HG03097 (cell line): ENCODE results near the gene PRLHR.

Experiments
- ATAC-seq: cut with Tn5 transposase; IDR thresholded peaks from one replicate; pipeline ENCODE4 v1.9.1; 2021; ENCODE audit not compliant: unreplicated experiment, low FRiP score

The PRLHR gene

DNA sequence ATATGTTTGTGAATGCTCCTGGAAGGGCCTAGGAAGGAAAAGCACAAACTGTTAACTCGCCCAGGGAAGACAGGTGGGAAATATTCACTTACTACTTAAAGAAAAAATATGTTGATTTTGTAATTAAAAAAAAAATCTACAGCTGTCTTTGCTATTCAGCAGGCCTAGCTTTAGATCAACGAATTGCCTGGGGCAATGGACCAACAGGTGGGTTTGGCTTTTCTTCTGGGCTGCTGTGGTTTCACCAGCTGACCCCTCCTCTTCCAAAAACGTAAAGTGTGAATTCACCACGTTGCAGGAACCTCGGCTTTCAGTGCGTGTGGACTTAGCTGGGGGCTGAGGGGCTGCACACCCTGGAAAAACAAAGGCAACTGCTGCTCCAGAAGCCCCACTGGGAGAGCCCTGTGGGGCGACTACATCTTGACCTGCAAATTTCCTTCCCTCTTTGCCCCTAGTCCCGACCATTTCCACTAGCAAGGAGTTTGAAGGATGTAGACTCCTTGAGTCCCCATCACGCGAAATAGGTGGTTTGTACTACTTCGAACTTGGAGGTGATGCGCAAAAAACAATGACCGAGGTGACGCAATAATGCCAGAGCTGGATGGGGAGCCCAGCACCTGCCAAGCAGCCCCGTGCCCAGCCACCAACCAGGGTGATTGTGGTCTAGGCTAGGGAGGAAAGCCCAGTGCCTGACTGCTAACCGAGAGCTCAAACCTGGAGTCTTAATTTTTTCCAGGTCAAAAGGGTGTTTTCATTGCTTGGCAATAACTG, 7.4 kb downstream of the PRLHR start:
- ATAC-seq: no peak

DNA sequence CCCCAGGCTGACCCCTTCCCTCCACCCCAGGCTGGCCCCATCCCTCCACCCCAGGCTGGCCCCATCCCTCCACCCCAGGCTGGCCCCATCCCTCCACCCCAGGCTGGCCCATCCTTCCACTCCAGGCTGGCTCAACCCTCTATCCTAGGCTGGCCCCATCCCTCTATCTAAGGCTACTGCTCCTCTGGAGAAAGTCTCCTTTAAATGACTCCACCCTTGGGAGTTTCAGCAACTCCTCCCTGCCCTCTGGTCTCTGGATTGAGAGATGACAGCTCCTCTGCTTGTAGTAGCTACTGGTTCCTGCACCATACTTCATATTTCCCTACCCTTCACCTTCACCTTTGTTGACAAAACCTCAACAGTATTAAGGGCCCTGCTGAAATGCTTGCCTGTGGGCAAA, 8.5 kb downstream of the PRLHR start:
- no peak for ATAC-seq

DNA sequence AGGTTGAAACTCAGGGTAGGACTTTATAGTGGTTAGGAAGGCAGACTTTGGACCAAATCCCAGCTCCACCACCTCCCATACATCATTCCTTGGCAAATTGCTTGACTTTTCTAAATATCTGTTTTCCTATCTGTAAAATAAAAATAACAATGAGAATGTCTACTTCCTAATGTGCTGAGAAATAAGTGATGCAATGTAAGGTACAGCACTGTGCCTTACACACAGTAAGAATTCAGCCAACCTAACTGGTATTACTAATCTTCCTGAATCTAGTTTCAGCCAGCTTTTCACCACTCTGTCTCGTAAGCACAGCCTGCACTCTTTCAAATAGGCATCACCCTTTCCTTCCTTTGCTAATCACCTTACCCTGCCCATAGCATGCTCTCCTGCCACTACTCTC, 9.7 kb downstream of the PRLHR start:
- ATAC-seq: no peak

DNA sequence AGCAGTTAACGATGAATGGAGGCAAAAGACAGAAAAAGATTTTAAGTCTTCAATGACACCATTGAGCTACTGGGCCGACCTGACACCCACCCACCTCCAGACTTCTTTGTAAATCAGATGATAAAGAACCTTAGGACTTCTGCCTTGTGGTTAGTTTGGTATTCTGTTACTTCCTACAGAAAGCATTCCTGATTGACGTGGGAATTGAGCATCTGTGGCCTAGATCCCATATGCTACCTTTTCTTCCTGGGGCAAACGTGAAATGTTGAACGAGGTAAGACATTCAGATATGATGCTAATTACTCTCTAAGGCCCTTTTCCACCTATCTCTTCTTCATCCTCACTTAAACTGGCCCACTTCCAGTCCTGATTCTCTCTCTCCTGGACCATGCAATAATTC, 10.2 kb downstream of the PRLHR start:
- ATAC-seq: no peak

GRCh38 chr10:118584181-118584954, 11.1 kb downstream of the PRLHR start:
- no peak for ATAC-seq

DNA sequence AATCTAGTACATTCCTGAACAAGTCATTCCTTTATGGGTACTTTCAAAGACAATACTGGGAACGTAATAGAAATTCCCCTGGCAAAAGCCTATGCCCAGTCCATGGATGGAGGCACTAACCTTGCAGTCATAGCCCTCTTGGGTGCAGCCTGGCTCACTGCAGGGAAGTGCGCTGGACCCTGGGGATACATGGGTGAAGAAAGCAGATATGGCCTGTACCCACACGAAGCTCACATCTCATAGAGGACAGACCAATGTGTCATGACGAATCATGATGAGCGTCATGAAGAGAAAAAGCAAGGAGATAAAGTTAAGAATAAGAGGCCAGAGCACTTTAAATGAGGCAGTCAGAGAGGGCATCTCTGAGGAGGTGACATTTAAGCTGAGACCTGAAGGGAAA, 11.8 kb downstream of the PRLHR start:
- no peak for ATAC-seq

DNA sequence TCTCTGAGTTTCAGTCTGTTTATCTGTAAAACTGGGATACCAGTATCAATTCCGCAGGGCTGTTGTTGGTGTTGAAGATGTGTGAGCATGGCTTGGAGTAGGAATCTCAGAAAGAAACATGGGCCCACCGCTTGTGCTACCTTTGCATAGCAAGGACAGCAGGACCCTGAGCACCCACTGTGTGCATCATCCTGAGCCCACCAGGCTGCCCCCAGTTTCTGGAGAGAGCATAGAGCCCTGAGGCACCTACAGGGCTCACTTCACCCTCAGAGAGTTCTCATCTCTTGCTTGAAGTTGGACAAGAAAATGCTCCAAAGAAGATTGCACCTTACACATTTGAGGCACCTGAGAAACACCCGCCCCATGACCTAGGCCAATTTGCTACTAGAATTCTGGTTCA, 12.9 kb downstream of the PRLHR start:
- no peak for ATAC-seq

GRCh38 chr10:118581340-118581739, 14.1 kb downstream of the PRLHR start:
- no peak for ATAC-seq

DNA sequence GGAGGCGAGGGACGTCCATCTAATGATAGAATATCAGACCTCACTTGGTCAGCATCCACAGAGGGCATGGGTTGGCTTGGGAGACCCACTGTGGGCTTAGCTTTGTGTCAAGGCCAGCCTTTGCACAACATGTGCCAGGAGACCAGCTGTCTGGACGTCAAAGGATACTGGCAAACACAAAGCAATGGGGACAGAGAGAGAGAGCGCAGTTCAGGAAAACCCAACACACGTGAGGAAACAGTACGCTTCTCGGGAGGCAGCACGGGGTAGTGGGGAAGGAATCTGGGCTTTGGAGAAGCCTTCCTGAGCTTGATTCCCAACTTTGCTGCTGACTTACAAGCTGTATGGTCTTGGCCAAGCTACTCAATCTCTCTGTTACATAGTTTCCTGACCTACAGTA, 14.7 kb downstream of the PRLHR start:
- no peak for ATAC-seq

- ATAC-seq: no peak
Measured at GRCh38 chr10:118573512-118573911, 21.9 kb downstream of the PRLHR start.

- ATAC-seq: no peak
Measured at GRCh38 chr10:118572256-118573041, 23.0 kb downstream of the PRLHR start.

DNA sequence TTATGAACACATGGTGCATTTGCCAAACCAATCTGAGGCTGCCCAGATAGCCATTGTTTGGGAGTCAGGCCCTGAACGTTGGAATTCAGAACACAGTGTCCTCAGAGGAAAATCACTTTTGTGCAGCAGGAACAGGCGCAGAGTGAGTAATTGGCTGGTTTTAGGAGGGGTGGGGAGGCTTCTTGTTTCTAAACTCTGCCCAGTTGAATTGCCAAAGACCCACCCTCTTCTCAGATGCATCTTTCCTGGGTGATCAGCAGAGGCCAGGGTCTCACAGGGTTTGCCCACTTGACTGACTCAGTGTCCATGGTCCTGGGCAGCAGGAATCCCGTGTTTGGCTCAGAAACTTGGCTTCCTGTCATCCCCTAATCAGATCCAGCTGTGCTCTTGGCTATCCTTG, 24.3 kb downstream of the PRLHR start:
- ATAC-seq: no peak

DNA sequence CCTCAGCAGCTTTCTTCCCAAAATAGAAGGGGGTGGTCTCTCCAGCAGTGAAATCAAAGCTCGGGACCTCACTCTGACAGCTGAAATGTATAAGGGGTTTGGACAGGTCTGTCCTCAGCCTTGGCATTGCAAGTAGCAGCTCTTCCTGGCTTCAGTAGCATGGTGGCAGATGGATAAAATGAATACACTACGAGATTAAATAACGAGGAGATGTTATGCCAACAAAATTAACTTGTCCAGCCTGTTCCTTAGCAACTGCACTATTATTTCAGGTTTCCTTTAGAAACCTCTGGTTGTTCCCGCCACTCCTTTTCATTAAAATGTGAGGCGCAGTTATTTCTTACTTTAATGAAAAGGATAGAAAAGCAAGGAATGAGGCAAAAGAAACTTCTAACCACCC, 24.9 kb downstream of the PRLHR start:
- ATAC-seq: no peak

- ATAC-seq: no peak
Measured at GRCh38 chr10:118569882-118570252, 25.6 kb downstream of the PRLHR start.

GRCh38 chr10:118569241-118569881, 26.1 kb downstream of the PRLHR start:
- no peak for ATAC-seq

DNA sequence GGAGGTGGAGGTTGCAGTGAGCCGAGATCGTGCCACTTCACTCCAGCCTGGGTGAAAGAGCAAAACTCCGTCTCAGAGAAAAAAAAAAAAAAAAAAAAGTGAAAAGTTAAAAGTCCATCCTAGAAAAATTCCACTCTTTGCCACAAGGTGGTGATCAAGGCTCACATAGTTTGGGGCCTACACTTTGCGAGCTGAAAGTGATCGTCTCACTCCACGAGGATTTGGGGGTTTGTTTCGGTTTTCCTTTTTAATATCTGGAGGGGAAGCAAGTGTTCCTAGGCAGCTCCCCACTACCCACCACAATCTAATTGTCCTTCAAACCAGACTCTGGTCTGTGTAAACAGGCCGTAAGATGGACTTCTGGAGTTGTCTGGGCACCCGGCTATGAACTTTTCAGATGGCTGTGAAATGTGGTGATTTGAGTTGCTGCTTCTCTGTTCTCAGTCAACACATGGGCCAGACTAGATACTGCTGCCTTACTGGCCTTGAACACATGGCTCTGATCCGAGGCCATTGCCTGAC, 27.1 kb downstream of the PRLHR start:
- no peak for ATAC-seq

- ATAC-seq: no peak
Measured at GRCh38 chr10:118567701-118568248, 27.7 kb downstream of the PRLHR start.

DNA sequence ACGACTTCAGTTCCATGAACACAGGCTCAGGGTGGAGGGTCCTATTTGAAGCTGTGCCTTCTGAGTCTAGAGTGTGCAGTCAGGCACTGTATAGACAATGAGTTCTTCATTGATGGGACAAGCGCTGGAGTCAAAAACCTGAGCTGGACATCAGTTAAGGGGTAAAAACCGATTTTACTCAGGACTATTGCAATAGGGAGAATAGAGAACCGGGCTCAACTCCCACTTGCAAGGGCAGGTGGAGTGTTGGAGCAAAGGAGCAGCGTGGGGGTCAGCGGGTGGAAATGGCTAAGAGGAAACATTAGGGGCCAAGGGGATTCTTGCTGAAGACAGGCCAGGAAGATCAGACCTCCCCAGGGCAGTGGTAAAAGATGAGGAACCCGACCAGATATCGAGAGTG, 28.5 kb downstream of the PRLHR start:
- ATAC-seq: no peak

- no peak for ATAC-seq
Measured at GRCh38 chr10:118565301-118566075, 30.0 kb downstream of the PRLHR start.

DNA sequence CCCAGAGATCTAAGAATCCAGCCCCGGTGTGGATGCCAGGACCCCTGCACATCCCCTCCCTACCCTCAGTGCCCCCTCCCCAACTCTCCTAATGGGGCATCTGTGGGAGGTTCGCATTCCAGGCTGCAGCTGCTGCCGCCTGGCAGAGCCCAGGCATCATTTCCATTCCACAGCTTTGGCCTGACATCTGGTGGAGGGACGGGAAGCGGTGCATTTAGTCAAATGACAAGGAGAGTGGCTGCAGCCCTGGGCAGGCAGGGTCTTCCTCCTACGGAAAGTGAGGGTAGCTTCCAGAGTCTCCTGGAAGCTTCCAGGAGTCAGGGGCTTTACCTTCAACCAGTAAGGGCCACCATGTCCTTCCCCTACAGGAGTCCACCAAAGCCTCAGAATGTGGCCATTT, 30.8 kb downstream of the PRLHR start:
- ATAC-seq: no peak
